Activated CD4-positive, CD25-positive, alpha-beta regulatory T cell treated with anti-CD3 and anti-CD28 coated beads, Interleukin-2, amount 50 U/mL, for 16 hours (primary cell): Measurements from ENCODE around the gene PATJ.

Experiments used
- DNase-seq: peaks from one replicate; pipeline ENCODE4 v3.0.0-alpha.2; 2020; ENCODE audit warnings: low read depth, low spot score

Gene PATJ

GRCh38 chr1:61992257-61992656 is 250.0 kb downstream of the PATJ start:
- DNase-seq = no peak

- no peak for DNase-seq
These were observed 251.2 kb downstream of the PATJ start for GRCh38 chr1:61993331-61993961.

GRCh38 chr1:61995641-61996040 is 253.4 kb downstream of the PATJ start:
- DNase-seq = no peak

GRCh38 chr1:61997123-61997522 is 254.8 kb downstream of the PATJ start:
- DNase-seq = no peak

GRCh38 chr1:62003777-62004176 is 261.5 kb downstream of the PATJ start:
- DNase-seq = no peak

GRCh38 chr1:62006690-62007089 is 264.4 kb downstream of the PATJ start:
- no peak for DNase-seq

- DNase-seq = no peak
These were observed 268.7 kb downstream of the PATJ start for GRCh38 chr1:62011006-62011405.

- DNase-seq = no peak
These were observed 269.8 kb downstream of the PATJ start for GRCh38 chr1:62012095-62012494.

- no peak for DNase-seq
These were observed 270.6 kb downstream of the PATJ start for GRCh38 chr1:62012836-62013235.

GRCh38 chr1:62013264-62013663 is 271.0 kb downstream of the PATJ start:
- no peak for DNase-seq

- DNase-seq = no peak
These were observed 280.2 kb downstream of the PATJ start for GRCh38 chr1:62022382-62022983.

GRCh38 chr1:62024690-62025089 is 282.4 kb downstream of the PATJ start:
- DNase-seq = no peak

- DNase-seq = no peak
These were observed 282.9 kb downstream of the PATJ start for GRCh38 chr1:62025154-62025553.

- DNase-seq = no peak
These were observed 283.6 kb downstream of the PATJ start for GRCh38 chr1:62025892-62026291.

GRCh38 chr1:62029704-62030103 is 287.4 kb downstream of the PATJ start:
- no peak for DNase-seq

- no peak for DNase-seq
These were observed 292.5 kb downstream of the PATJ start for GRCh38 chr1:62034790-62035189.

GRCh38 chr1:62037274-62037673 is 295.0 kb downstream of the PATJ start:
- DNase-seq = no peak

- no peak for DNase-seq
These were observed 296.5 kb downstream of the PATJ start for GRCh38 chr1:62038594-62039284.

- DNase-seq = no peak
These were observed 298.2 kb downstream of the PATJ start for GRCh38 chr1:62040450-62040849.

GRCh38 chr1:62040973-62041372 is 298.7 kb downstream of the PATJ start:
- DNase-seq = no peak

- DNase-seq = no peak
These were observed 300.9 kb downstream of the PATJ start for GRCh38 chr1:62043154-62043553.

GRCh38 chr1:62045574-62045973 is 303.3 kb downstream of the PATJ start:
- DNase-seq = no peak

GRCh38 chr1:62046927-62047326 is 304.6 kb downstream of the PATJ start:
- no peak for DNase-seq
